DND-41 (cell line): ENCODE measurements around the gene ZMYND10.

ENCODE experiments used
- ATAC-seq: fragments of 200-7000 bp; cut with Tn5 transposase; 3 replicates; pipeline ENCODE4 v1.9.1; 2021; ENCODE audit warnings: low read depth; ENCODE audit not compliant: insufficient read depth
- DNase-seq: peaks from one replicate; pipeline ENCODE4 v3.0.0-alpha.2; 2020
- H2AFZ ChIP-seq: 2 replicates; pipeline ENCODE4 v1.6.0; 2012; ENCODE audit warnings: low read depth, low read length
- H3K27ac ChIP-seq: 2 replicates; pipeline ENCODE4 v1.5.1; 2012; ENCODE audit warnings: low read length, inconsistent platforms
- H3K27me3 ChIP-seq: fragments of 200-600 bp; sonication (generic); 2 replicates; pipeline ENCODE4 v1.6.0; 2012; ENCODE audit warnings: low read length, mild to moderate bottlenecking, inconsistent platforms; ENCODE audit not compliant: insufficient read depth, poor library complexity
- H3K36me3 ChIP-seq: 2 replicates; pipeline ENCODE4 v1.5.1; 2012; ENCODE audit warnings: low read length, inconsistent platforms; ENCODE audit not compliant: insufficient read depth
- H3K4me1 ChIP-seq: 2 replicates; pipeline ENCODE4 v1.5.1; 2012; ENCODE audit warnings: mild to moderate bottlenecking, low read length; ENCODE audit not compliant: insufficient read depth
- H3K4me2 ChIP-seq: 2 replicates; pipeline ENCODE4 v1.6.0; 2012; ENCODE audit warnings: mild to moderate bottlenecking, moderate library complexity, low read length, inconsistent platforms; ENCODE audit not compliant: insufficient read depth
- H3K4me3 ChIP-seq, 2 experiments: fragments of 200-600 bp in 1 of 2; shearing (Covaris generic) in 1 of 2; 2 replicates each; pipeline ENCODE4 v1.5.1; 2012 to 2016; ENCODE audit warnings: inconsistent platforms in 2 of 2, low read length in 2 of 2, mild to moderate bottlenecking in 2 of 2, low read depth in 1 of 2, moderate library complexity in 1 of 2
- H3K79me2 ChIP-seq: 2 replicates; pipeline ENCODE4 v1.6.0; 2012; ENCODE audit warnings: low read length, inconsistent platforms; ENCODE audit not compliant: insufficient read depth
- H3K9ac ChIP-seq: 2 replicates; pipeline ENCODE4 v1.6.0; 2012; ENCODE audit warnings: low read depth, mild to moderate bottlenecking, inconsistent platforms, low read length, moderate library complexity
- H3K9me3 ChIP-seq: 2 replicates; pipeline ENCODE4 v1.5.1; 2012; ENCODE audit warnings: low read length, moderate library complexity, mild to moderate bottlenecking, inconsistent platforms; ENCODE audit not compliant: insufficient read depth, severe bottlenecking
- H4K20me1 ChIP-seq: 2 replicates; pipeline ENCODE4 v1.6.0; 2012; ENCODE audit warnings: low read length; ENCODE audit not compliant: insufficient read depth
- CTCF ChIP-seq: IDR thresholded peaks from 2 replicates; pipeline ENCODE4 v1.5.1; 2012; ENCODE audit warnings: borderline replicate concordance, low read length, moderate library complexity, mild to moderate bottlenecking; ENCODE audit not compliant: poor library complexity, severe bottlenecking; ENCODE audit errors: extremely low read depth
- EZH2 ChIP-seq: IDR thresholded peaks from 3 replicates; pipeline ENCODE4 v1.6.1; 2012; ENCODE audit warnings: borderline replicate concordance, low read depth, mild to moderate bottlenecking, moderate library complexity, low read length, inconsistent platforms; ENCODE audit not compliant: severe bottlenecking

Gene ZMYND10

GRCh38 chr3:50347187-50347813, 1.8 kb upstream of the ZMYND10 start:
- Histone ChIP-seq H3K36me3 (peaks cover 27% of the 10 kb centered on the region), H3K27me3 (no peaks in the 10 kb centered on the region), H3K4me3 (no peak overlapping the region), H3K79me2 (peaks cover 33% of the 10 kb centered on the region), H3K9me3 (no peaks in the 10 kb centered on the region), H3K4me1 (peaks cover 37% of the 10 kb centered on the region), H3K9ac (no peak overlapping the region), H3K27ac (no peak overlapping the region), H4K20me1 (peaks cover 12% of the 10 kb centered on the region), H3K4me2 (no peak overlapping the region), H2AFZ (no peak overlapping the region)
- ATAC-seq (no peak), DNase-seq (peak; percentile 73)
- TF ChIP-seq CTCF: peak; percentile 67
- TF ChIP-seq EZH2: no peak

GRCh38 chr3:50345008-50345407, 524 bp downstream of the ZMYND10 start:
- Histone ChIP-seq H3K79me2 (peaks cover 17% of the 10 kb centered on the region), H3K9me3 (no peaks in the 10 kb centered on the region), H3K27me3 (peaks cover 4% of the 10 kb centered on the region), H4K20me1 (0 out of 2 replicates have a peak, but pooled peaks cover 4% of the 10 kb centered on the region), H3K4me2 (no peak overlapping the region), H2AFZ (no peak overlapping the region), H3K27ac (no peak overlapping the region), H3K4me3 (no peak overlapping the region), H3K36me3 (peaks cover 22% of the 10 kb centered on the region), H3K9ac (no peak overlapping the region), H3K4me1 (peaks cover 28% of the 10 kb centered on the region)
- no peak for DNase-seq
- ATAC-seq: no peak
- TF ChIP-seq CTCF (no peak), EZH2 (no peak)

GRCh38 chr3:50342813-50343633, 2.5 kb downstream of the ZMYND10 start:
- ATAC-seq (no peak), DNase-seq (no peak)
- H3K9me3 ChIP-seq: no peaks in the 10 kb centered on the region
- H3K9ac ChIP-seq: no peak overlapping the region
- no peak overlapping the region for H3K4me3 ChIP-seq
- peaks cover 8% of the 10 kb centered on the region for H3K36me3 ChIP-seq
- H4K20me1 ChIP-seq: no peaks in the 10 kb centered on the region
- no peak overlapping the region for H3K4me2 ChIP-seq
- TF ChIP-seq CTCF (no peak), EZH2 (no peak)
- peaks cover 4% of the 10 kb centered on the region for H3K27me3 ChIP-seq
- H2AFZ ChIP-seq: no peak overlapping the region
- H3K27ac ChIP-seq: no peak overlapping the region
- H3K79me2 ChIP-seq: peaks cover 10% of the 10 kb centered on the region
- H3K4me1 ChIP-seq: peaks cover 24% of the 10 kb centered on the region
